ENCODE data around the gene BTBD18. TPM values are rescaled to one million over a fixed set of nuclear protein-coding genes. Genes with fewer than 3 reads are reported as not detected.

BTBD18 gene
- total and polyA plus RNA-seq, 10 of the 15 experiments (the other 5 are each of a cell fraction or from before 2014, with no cell fraction given): 0.05 to 0.58 (median 0.19) TPM; not detected in 6

GRCh38 chr11:57741132-57742086 lies 10.2 kb downstream of the BTBD18 start, which contains the start of gene SELENOH (continued):
- TF ChIP-seq, protein P1, sequence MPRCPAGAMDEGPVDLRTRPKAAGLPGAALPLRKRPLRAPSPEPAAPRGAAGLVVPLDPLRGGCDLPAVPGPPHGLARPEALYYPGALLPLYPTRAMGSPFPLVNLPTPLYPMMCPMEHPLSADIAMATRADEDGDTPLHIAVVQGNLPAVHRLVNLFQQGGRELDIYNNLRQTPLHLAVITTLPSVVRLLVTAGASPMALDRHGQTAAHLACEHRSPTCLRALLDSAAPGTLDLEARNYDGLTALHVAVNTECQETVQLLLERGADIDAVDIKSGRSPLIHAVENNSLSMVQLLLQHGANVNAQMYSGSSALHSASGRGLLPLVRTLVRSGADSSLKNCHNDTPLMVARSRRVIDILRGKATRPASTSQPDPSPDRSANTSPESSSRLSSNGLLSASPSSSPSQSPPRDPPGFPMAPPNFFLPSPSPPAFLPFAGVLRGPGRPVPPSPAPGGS (IDR thresholded peaks at IDR 0.05; ENCODE audit: borderline replicate concordance, insufficient read depth, low read depth, low read length, poor library complexity, severe bottlenecking): peak; percentile 73
- TF ChIP-seq IKZF1 (conservative IDR thresholded peaks at IDR 0.05) (peak; percentile 96), FOXK2 (IDR thresholded peaks at IDR 0.05) (peak; percentile 93), SKIL (IDR thresholded peaks at IDR 0.05; ENCODE audit: low read depth, poor library complexity, severe bottlenecking) (peak; percentile 65), WRNIP1 (IDR thresholded peaks at IDR 0.05; ENCODE audit: borderline replicate concordance, low read depth, low read length) (peak; percentile 99), POLR2AphosphoS5 (IDR thresholded peaks at IDR 0.05; ENCODE audit: low read length) (peak; percentile 95), IKZF2 (IDR thresholded peaks at IDR 0.05) (peak; percentile 92), ZZZ3 (IDR thresholded peaks at IDR 0.05; ENCODE audit: control insufficient read depth, insufficient read length, low read depth) (peak; percentile 20), ATF2 (IDR thresholded peaks at IDR 0.05; ENCODE audit: low read length) (0 out of 2 replicates have a peak, but pooled peaks have one; percentile 41), MYB (IDR thresholded peaks at IDR 0.05; ENCODE audit: borderline replicate concordance, low read depth, low read length) (no peak), YY1 (IDR thresholded peaks at IDR 0.05; ENCODE audit: low read depth, low read length) (peak; percentile 89), CHD2 (IDR thresholded peaks at IDR 0.05; ENCODE audit: borderline replicate concordance, low read depth, low read length) (peak; percentile 88), ATF3 (IDR thresholded peaks at IDR 0.05; ENCODE audit: borderline replicate concordance, extremely low read depth, low read depth, low read length) (no peak), STAT3 (IDR thresholded peaks at IDR 0.05; ENCODE audit: low read depth, low read length) (no peak), E2F4 (IDR thresholded peaks at IDR 0.05; ENCODE audit: low read depth, low read length) (peak; percentile 76; the same call in 1 of the 2 replicates), E2F8 (IDR thresholded peaks at IDR 0.05; ENCODE audit: low read depth, partially characterized antibody) (peak; percentile 85)
- TF ChIP-seq, protein P2, sequence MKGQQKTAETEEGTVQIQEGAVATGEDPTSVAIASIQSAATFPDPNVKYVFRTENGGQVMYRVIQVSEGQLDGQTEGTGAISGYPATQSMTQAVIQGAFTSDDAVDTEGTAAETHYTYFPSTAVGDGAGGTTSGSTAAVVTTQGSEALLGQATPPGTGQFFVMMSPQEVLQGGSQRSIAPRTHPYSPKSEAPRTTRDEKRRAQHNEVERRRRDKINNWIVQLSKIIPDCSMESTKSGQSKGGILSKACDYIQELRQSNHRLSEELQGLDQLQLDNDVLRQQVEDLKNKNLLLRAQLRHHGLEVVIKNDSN (IDR thresholded peaks at IDR 0.05; ENCODE audit: borderline replicate concordance, extremely low read length, insufficient read depth, low read depth, low read length): peak; percentile 90
